ENCODE measurements around the gene PIGQ.

- TF ChIP-seq, protein P1, sequence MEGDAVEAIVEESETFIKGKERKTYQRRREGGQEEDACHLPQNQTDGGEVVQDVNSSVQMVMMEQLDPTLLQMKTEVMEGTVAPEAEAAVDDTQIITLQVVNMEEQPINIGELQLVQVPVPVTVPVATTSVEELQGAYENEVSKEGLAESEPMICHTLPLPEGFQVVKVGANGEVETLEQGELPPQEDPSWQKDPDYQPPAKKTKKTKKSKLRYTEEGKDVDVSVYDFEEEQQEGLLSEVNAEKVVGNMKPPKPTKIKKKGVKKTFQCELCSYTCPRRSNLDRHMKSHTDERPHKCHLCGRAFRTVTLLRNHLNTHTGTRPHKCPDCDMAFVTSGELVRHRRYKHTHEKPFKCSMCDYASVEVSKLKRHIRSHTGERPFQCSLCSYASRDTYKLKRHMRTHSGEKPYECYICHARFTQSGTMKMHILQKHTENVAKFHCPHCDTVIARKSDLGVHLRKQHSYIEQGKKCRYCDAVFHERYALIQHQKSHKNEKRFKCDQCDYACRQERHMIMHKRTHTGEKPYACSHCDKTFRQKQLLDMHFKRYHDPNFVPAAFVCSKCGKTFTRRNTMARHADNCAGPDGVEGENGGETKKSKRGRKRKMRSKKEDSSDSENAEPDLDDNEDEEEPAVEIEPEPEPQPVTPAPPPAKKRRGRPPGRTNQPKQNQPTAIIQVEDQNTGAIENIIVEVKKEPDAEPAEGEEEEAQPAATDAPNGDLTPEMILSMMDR (IDR thresholded peaks at IDR 0.05): no peak
- TF ChIP-seq POLR2AphosphoS5 (IDR thresholded peaks at IDR 0.05): no peak
- no peak for TF ChIP-seq POLR2A (IDR thresholded peaks at IDR 0.05)
- TF ChIP-seq EP300 (IDR thresholded peaks at IDR 0.05): no peak
These were observed 51.8 kb downstream of the PIGQ start for GRCh38 chr16:621526-622105.
